IPS-18a (cell line): ENCODE measurements around the gene SCN9A.
"Not testable (repeated sequence)": the region's sequence is repeated elsewhere in the genome, so short reads cannot be mapped to it uniquely, and the experiment has no call there.

Experiments
- H3K27ac ChIP-seq: one replicate; pipeline ENCODE4 v1.5.1; 2013; ENCODE audit warnings: low read length
- H3K27me3 ChIP-seq: one replicate; pipeline ENCODE4 v1.6.1; 2013; ENCODE audit warnings: mild to moderate bottlenecking, low read length; ENCODE audit not compliant: control insufficient read depth, insufficient read depth
- H3K36me3 ChIP-seq: one replicate; pipeline ENCODE4 v1.6.1; 2013; ENCODE audit warnings: low read depth, low read length; ENCODE audit not compliant: control insufficient read depth
- H3K4me1 ChIP-seq: one replicate; pipeline ENCODE4 v1.6.1; 2013; ENCODE audit warnings: low read depth, low read length; ENCODE audit not compliant: control insufficient read depth
- H3K4me3 ChIP-seq: one replicate; pipeline ENCODE4 v1.5.1; 2013; ENCODE audit warnings: low read length
- H3K9ac ChIP-seq: one replicate; pipeline ENCODE4 v1.6.1; 2013; ENCODE audit warnings: mild to moderate bottlenecking, low read length, moderate library complexity
- H3K9me3 ChIP-seq: one replicate; pipeline ENCODE4 v1.6.1; 2013; ENCODE audit warnings: low read depth, low read length; ENCODE audit not compliant: control insufficient read depth

Gene SCN9A

GRCh38 chr2:166234112-166234846 is 141.5 kb downstream of the SCN9A start:
- no peak overlapping the region for H3K9ac ChIP-seq
- no peaks in the 10 kb centered on the region for H3K4me1 ChIP-seq
- no peaks in the 10 kb centered on the region for H3K36me3 ChIP-seq
- H3K27me3 ChIP-seq, result no peaks in the 10 kb centered on the region
- no peak overlapping the region for H3K4me3 ChIP-seq
- no peak overlapping the region for H3K27ac ChIP-seq
- no peaks in the 10 kb centered on the region for H3K9me3 ChIP-seq

- no peaks in the 10 kb centered on the region for H3K4me1 ChIP-seq
- no peaks in the 10 kb centered on the region for H3K36me3 ChIP-seq
- no peaks in the 10 kb centered on the region for H3K9me3 ChIP-seq
- H3K27me3 ChIP-seq, result no peaks in the 10 kb centered on the region
- no peak overlapping the region for H3K27ac ChIP-seq
- H3K9ac ChIP-seq, result no peak overlapping the region
- H3K4me3 ChIP-seq, result no peak overlapping the region
Observed at GRCh38 chr2:166233244-166233643, 142.5 kb downstream of the SCN9A start.

GRCh38 chr2:166230724-166231070 is 145.0 kb downstream of the SCN9A start:
- Histone ChIP-seq H3K27ac (no peak overlapping the region), H3K27me3 (no peaks in the 10 kb centered on the region), H3K9ac (no peak overlapping the region), H3K9me3 (no peaks in the 10 kb centered on the region), H3K36me3 (no peaks in the 10 kb centered on the region), H3K4me1 (no peaks in the 10 kb centered on the region), H3K4me3 (no peak overlapping the region)

GRCh38 chr2:166230024-166230723 is 145.6 kb downstream of the SCN9A start:
- Histone ChIP-seq H3K9me3 (no peaks in the 10 kb centered on the region), H3K4me1 (no peaks in the 10 kb centered on the region), H3K36me3 (no peaks in the 10 kb centered on the region), H3K9ac (no peak overlapping the region), H3K4me3 (no peak overlapping the region), H3K27me3 (no peaks in the 10 kb centered on the region), H3K27ac (no peak overlapping the region)

GRCh38 chr2:166229678-166230023 is 146.1 kb downstream of the SCN9A start:
- Histone ChIP-seq H3K9ac (no peak overlapping the region), H3K27ac (no peak overlapping the region), H3K4me3 (no peak overlapping the region), H3K36me3 (no peaks in the 10 kb centered on the region), H3K4me1 (no peaks in the 10 kb centered on the region), H3K27me3 (no peaks in the 10 kb centered on the region), H3K9me3 (no peaks in the 10 kb centered on the region)

- Histone ChIP-seq H3K4me1 (no peaks in the 10 kb centered on the region), H3K36me3 (no peaks in the 10 kb centered on the region), H3K27me3 (no peaks in the 10 kb centered on the region), H3K27ac (no peak overlapping the region), H3K9me3 (no peaks in the 10 kb centered on the region), H3K9ac (no peak overlapping the region), H3K4me3 (no peak overlapping the region)
Observed at GRCh38 chr2:166224197-166224596, 151.5 kb downstream of the SCN9A start.

- no peak overlapping the region for H3K27ac ChIP-seq
- H3K9ac ChIP-seq, result no peak overlapping the region
- H3K9me3 ChIP-seq, result no peaks in the 10 kb centered on the region
- H3K27me3 ChIP-seq, result no peaks in the 10 kb centered on the region
- H3K4me1 ChIP-seq, result no peaks in the 10 kb centered on the region
- no peaks in the 10 kb centered on the region for H3K36me3 ChIP-seq
- no peak overlapping the region for H3K4me3 ChIP-seq
Observed at GRCh38 chr2:166223298-166223697, 152.4 kb downstream of the SCN9A start.

GRCh38 chr2:166211079-166211478 is 164.7 kb downstream of the SCN9A start:
- Histone ChIP-seq H3K27me3 (no peaks in the 10 kb centered on the region), H3K4me1 (no peaks in the 10 kb centered on the region), H3K36me3 (no peaks in the 10 kb centered on the region), H3K27ac (no peak overlapping the region), H3K9ac (no peak overlapping the region), H3K4me3 (no peak overlapping the region), H3K9me3 (peaks cover 3% of the 10 kb centered on the region)

GRCh38 chr2:166209944-166210343 is 165.8 kb downstream of the SCN9A start:
- not testable (repeated sequence) for H3K36me3 ChIP-seq, H3K9ac ChIP-seq, H3K27me3 ChIP-seq, H3K9me3 ChIP-seq, H3K27ac ChIP-seq, H3K4me1 ChIP-seq, H3K4me3 ChIP-seq

GRCh38 chr2:166209367-166209766 is 166.4 kb downstream of the SCN9A start:
- H3K4me1 ChIP-seq, H3K9me3 ChIP-seq, H3K27ac ChIP-seq, H3K27me3 ChIP-seq, H3K36me3 ChIP-seq, H3K4me3 ChIP-seq, H3K9ac ChIP-seq: not testable (repeated sequence)

- H3K36me3 ChIP-seq, H3K9me3 ChIP-seq, H3K27me3 ChIP-seq, H3K9ac ChIP-seq, H3K4me1 ChIP-seq, H3K4me3 ChIP-seq, H3K27ac ChIP-seq: not testable (repeated sequence)
Observed at GRCh38 chr2:166206153-166206552, 169.6 kb downstream of the SCN9A start.

GRCh38 chr2:166202778-166203177 is 173.0 kb downstream of the SCN9A start:
- Histone ChIP-seq H3K9me3 (no peaks in the 10 kb centered on the region), H3K9ac (no peak overlapping the region), H3K36me3 (no peaks in the 10 kb centered on the region), H3K4me3 (no peak overlapping the region), H3K27ac (no peak overlapping the region), H3K27me3 (no peaks in the 10 kb centered on the region), H3K4me1 (no peaks in the 10 kb centered on the region)
